ENCODE results near the gene NOL12. TPM values are rescaled to one million over a fixed set of nuclear protein-coding genes. Genes with fewer than 3 reads are reported as not detected.

The NOL12 gene
- total RNA-seq, 4 donors from 2014 or later: 9.1 to 18.4 (median 14.5) TPM

- Histone ChIP-seq H3K36me3 (peaks cover 0 to 20% (median 11%) of the 10 kb centered on the region in 4 donors), H3K4me3 (no peak overlapping the region), H3K9me3 (no peaks in the 10 kb centered on the region), H3K4me1 (peaks cover 5 to 12% (median 9%) of the 10 kb centered on the region in 4 donors), H3K27me3 (no peaks in the 10 kb centered on the region), H3K27ac (replicated peaks in 1 of 4) (peak overlapping the region in 1 of 4 donors; percentile 6)
- intact Hi-C loops (cut with DNase I): no loop called here
- no peak for TF ChIP-seq POLR2A (IDR thresholded peaks at IDR 0.05; ENCODE audit: low read depth)
- TF ChIP-seq CTCF (IDR thresholded peaks at IDR 0.05): no peak
- no peak for TF ChIP-seq EP300 (IDR thresholded peaks at IDR 0.05)
- TF ChIP-seq POLR2AphosphoS5 (IDR thresholded peaks at IDR 0.05): no peak
- WGBS: 91% methylated on average over 8 of the region's 9 CpGs
- DNase-seq (ENCODE audit: extremely low spot score): no peak
Measured at GRCh38 chr22:37647317-37647716, 38.8 kb upstream of the NOL12 start.

GRCh38 chr22:37647928-37648327, 38.2 kb upstream of the NOL12 start:
- H3K36me3 ChIP-seq: peaks cover 0 to 20% (median 11%) of the 10 kb centered on the region in 4 donors
- no peak overlapping the region for H3K4me3 ChIP-seq
- H3K27ac ChIP-seq (replicated peaks in 1 of 4): peak overlapping the region in 2 of 4 donors; percentile 6
- no peaks in the 10 kb centered on the region for H3K27me3 ChIP-seq
- 85% methylated on average over 9 of the region's 9 CpGs for WGBS
- no peak for DNase-seq (ENCODE audit: extremely low spot score)
- intact Hi-C loops (cut with DNase I): no loop called here
- TF ChIP-seq POLR2A (IDR thresholded peaks at IDR 0.05; ENCODE audit: low read depth) (no peak), POLR2AphosphoS5 (IDR thresholded peaks at IDR 0.05) (no peak), EP300 (IDR thresholded peaks at IDR 0.05) (no peak), CTCF (IDR thresholded peaks at IDR 0.05) (no peak)
- peaks cover 3 to 10% (median 8%) of the 10 kb centered on the region in 4 donors for H3K4me1 ChIP-seq
- H3K9me3 ChIP-seq: no peaks in the 10 kb centered on the region

- 98% methylated on average over 15 of the region's 17 CpGs for WGBS
- no peaks in the 10 kb centered on the region for H3K27me3 ChIP-seq
Measured at GRCh38 chr22:37650463-37651136, 35.5 kb upstream of the NOL12 start.

GRCh38 chr22:37654563-37655251, 31.4 kb upstream of the NOL12 start:
- Histone ChIP-seq H3K36me3 (peaks cover 0 to 23% (median 14%) of the 10 kb centered on the region in 4 donors), H3K27ac (replicated peaks in 1 of 4) (no peak overlapping the region), H3K27me3 (no peaks in the 10 kb centered on the region), H3K4me1 (peaks cover 14 to 18% (median 15%) of the 10 kb centered on the region in 4 donors), H3K9me3 (no peaks in the 10 kb centered on the region), H3K4me3 (no peak overlapping the region)
- intact Hi-C loops (cut with DNase I): no loop called here
- no peak for DNase-seq (ENCODE audit: extremely low spot score)
- TF ChIP-seq EP300 (IDR thresholded peaks at IDR 0.05) (no peak), POLR2AphosphoS5 (IDR thresholded peaks at IDR 0.05) (no peak), POLR2A (IDR thresholded peaks at IDR 0.05; ENCODE audit: low read depth) (no peak), CTCF (IDR thresholded peaks at IDR 0.05) (no peak)
- 83% methylated on average over 14 of the region's 14 CpGs for WGBS

More at GRCh38 chr22:37650463-37651136, 35.5 kb upstream of the NOL12 start:
- intact Hi-C loops (cut with DNase I): no loop called here
- Histone ChIP-seq H3K27ac (replicated peaks in 1 of 4) (no peak overlapping the region), H3K9me3 (no peaks in the 10 kb centered on the region), H3K4me1 (no peaks in the 10 kb centered on the region), H3K4me3 (no peak overlapping the region), H3K36me3 (peaks cover 0 to 23% (median 14%) of the 10 kb centered on the region in 4 donors)
- TF ChIP-seq EP300 (IDR thresholded peaks at IDR 0.05) (no peak), CTCF (IDR thresholded peaks at IDR 0.05) (no peak), POLR2A (IDR thresholded peaks at IDR 0.05; ENCODE audit: low read depth) (no peak), POLR2AphosphoS5 (IDR thresholded peaks at IDR 0.05) (no peak)
- no peak for DNase-seq (ENCODE audit: extremely low spot score)

Data from esophagus muscularis mucosa (tissue), 4 donors.